K562 (cell line): ENCODE results near the gene LHPP. TPM values are rescaled to one million over a fixed set of nuclear protein-coding genes. Genes with fewer than 3 reads are reported as not detected.
A peak's percentile ranks its signal among the peaks of the same experiment; 100 is the strongest.

Source experiments
- ETV1 ChIP-seq: fragments of 450-650 bp; conservative IDR thresholded peaks from 2 replicates; pipeline ENCODE4 v1.6.1; 2016; ENCODE audit warnings: missing genetic modification characterization, control low read depth, low read depth, missing compliant biosample characterization
- GTF2B ChIP-seq: IDR thresholded peaks from 2 replicates; pipeline ENCODE4 v1.6.1; 2011; ENCODE audit not compliant: insufficient read length; ENCODE audit errors: extremely low read depth
- HES1 ChIP-seq: fragments of 450-650 bp; IDR thresholded peaks from 2 replicates; pipeline ENCODE4 v1.6.1; 2016; ENCODE audit warnings: low read depth, mild to moderate bottlenecking, moderate library complexity
- NEUROD1 ChIP-seq: fragments of 150-350 bp; IDR thresholded peaks from 2 replicates; pipeline ENCODE4 v1.6.1; 2014; ENCODE audit warnings: borderline replicate concordance, low read length, low read depth; ENCODE audit not compliant: partially characterized antibody
- SAFB ChIP-seq: fragments of 200-400 bp; formaldehyde crosslinking; IDR thresholded peaks from 2 replicates; pipeline ENCODE4 v1.6.1; 2017; ENCODE audit warnings: low read depth, low read length, borderline replicate concordance
- SIRT6 ChIP-seq: IDR thresholded peaks from one replicate; pipeline ENCODE4 v1.6.1; 2012; ENCODE audit warnings: low read depth, mild to moderate bottlenecking, control low read depth, inconsistent platforms, low read length, moderate library complexity
- STAG1 ChIP-seq: sonication (generic); formaldehyde crosslinking; IDR thresholded peaks from 2 replicates; pipeline ENCODE4 v1.5.0; 2020; ENCODE audit warnings: missing genetic modification reagents, borderline replicate concordance
- TCF3 ChIP-seq: sonication (generic); formaldehyde crosslinking; IDR thresholded peaks from 2 replicates; pipeline ENCODE4 v1.4.0; 2020; ENCODE audit warnings: mild to moderate bottlenecking, missing genetic modification reagents
- ZBTB40 ChIP-seq, 2 experiments: fragments of 450-650 bp in 1 of 2; sonication (generic) in 1 of 2; formaldehyde crosslinking in 1 of 2; IDR thresholded peaks; 2 replicates each; pipeline versions ENCODE4 v1.7.1 to v1.9.0; 2016 to 2022; ENCODE audit warnings: inconsistent platforms in 1 of 2, mild to moderate bottlenecking in 1 of 2, missing genetic modification reagents in 1 of 2
- ZNF175 ChIP-seq: fragments of 200-800 bp; sonication (Bioruptor generic); IDR thresholded peaks from 2 replicates; pipeline ENCODE4 v1.6.1; 2016; ENCODE audit warnings: low read depth, mild to moderate bottlenecking, missing genetic modification characterization, missing compliant biosample characterization
- ZNF316 ChIP-seq: fragments of 450-650 bp; IDR thresholded peaks from 2 replicates; pipeline ENCODE4 v1.6.1; 2016
- polyA plus RNA-seq, 8 experiments: library from polyadenylated mRNA; depleted of rRNA in 4 of 8; stranded (reverse) in 5 of 8; unstranded in 3 of 8; fragments of >200 nt; fragmentation: Nextera tagmentation in 2 of 8; fragmentation: Illumina TruSeq in 1 of 8; extraction: Ambion mirVana in 2 of 8; extraction: Trizol in 1 of 8; gene quantifications; 2 replicates each; pipeline versions ENCODE4 v1.2.1 to v1.2.3, GENCODE V29; 2011 to 2014; ENCODE audit warnings: inconsistent platforms in 1 of 8, missing spikeins in 1 of 8
- total RNA-seq, 7 experiments: library from RNA; depleted of rRNA in 6 of 7; stranded (reverse); fragments of >200 nt in 6 of 7; fragmentation: Illumina TruSeq in 2 of 7; extraction: Trizol in 2 of 7; gene quantifications; 2 replicates each; pipeline versions ENCODE4 v1.2.1 to v1.2.3, GENCODE V29; 2011 to 2021; ENCODE audit warnings: low replicate concordance in 1 of 7
- TF ChIP-seq, protein P1 (sequence below): sonication (generic); formaldehyde crosslinking; IDR thresholded peaks from 2 replicates; pipeline ENCODE4 v1.8.0; 2022; ENCODE audit warnings: missing genetic modification reagents, mild to moderate bottlenecking, moderate library complexity, borderline replicate concordance
- TF ChIP-seq, protein P2 (sequence below): fragments of 200-800 bp; sonication (Bioruptor generic); IDR thresholded peaks from 2 replicates; pipeline ENCODE4 v1.6.1; 2017; ENCODE audit warnings: missing genetic modification characterization, missing compliant biosample characterization

Gene LHPP
- total and polyA plus RNA-seq, 9 of the 15 experiments (the other 6 are each of a cell fraction or from before 2014, with no cell fraction given): 0.34 to 7.4 (median 3.0) TPM

GRCh38 chr10:124647421-124648130 lies 186.0 kb downstream of the LHPP start (continued):
- TF ChIP-seq ZNF175 (0 out of 2 replicates have a peak, but pooled peaks have one; percentile 37), NEUROD1 (no peak), GTF2B (no peak), ZBTB40 (IDR thresholded peaks at IDR 0.05) (peak; percentile 67), ZBTB40 (CRISPR knock-in tag; IDR thresholded peaks at IDR 0.05) (no peak), SIRT6 (no peak), STAG1 (CRISPR knock-in tag) (no peak), TCF3 (CRISPR knock-in tag) (0 out of 2 replicates have a peak, but pooled peaks have one; percentile 16), HES1 (no peak), ZNF316 (peak; percentile 54), ETV1 (tag) (peak; percentile 19; the same call in 1 of the 2 replicates), SAFB (no peak)
- TF ChIP-seq, protein P1, sequence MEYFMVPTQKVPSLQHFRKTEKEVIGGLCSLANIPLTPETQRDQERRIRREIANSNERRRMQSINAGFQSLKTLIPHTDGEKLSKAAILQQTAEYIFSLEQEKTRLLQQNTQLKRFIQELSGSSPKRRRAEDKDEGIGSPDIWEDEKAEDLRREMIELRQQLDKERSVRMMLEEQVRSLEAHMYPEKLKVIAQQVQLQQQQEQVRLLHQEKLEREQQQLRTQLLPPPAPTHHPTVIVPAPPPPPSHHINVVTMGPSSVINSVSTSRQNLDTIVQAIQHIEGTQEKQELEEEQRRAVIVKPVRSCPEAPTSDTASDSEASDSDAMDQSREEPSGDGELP: 0 out of 2 replicates have a peak, but pooled peaks have one; percentile 20
- TF ChIP-seq, protein P2, sequence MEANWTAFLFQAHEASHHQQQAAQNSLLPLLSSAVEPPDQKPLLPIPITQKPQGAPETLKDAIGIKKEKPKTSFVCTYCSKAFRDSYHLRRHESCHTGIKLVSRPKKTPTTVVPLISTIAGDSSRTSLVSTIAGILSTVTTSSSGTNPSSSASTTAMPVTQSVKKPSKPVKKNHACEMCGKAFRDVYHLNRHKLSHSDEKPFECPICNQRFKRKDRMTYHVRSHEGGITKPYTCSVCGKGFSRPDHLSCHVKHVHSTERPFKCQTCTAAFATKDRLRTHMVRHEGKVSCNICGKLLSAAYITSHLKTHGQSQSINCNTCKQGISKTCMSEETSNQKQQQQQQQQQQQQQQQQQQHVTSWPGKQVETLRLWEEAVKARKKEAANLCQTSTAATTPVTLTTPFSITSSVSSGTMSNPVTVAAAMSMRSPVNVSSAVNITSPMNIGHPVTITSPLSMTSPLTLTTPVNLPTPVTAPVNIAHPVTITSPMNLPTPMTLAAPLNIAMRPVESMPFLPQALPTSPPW (CRISPR knock-in tag): 0 out of 2 replicates have a peak, but pooled peaks have one; percentile 23
